Muscle layer of colon (tissue), 2 donors: Measurements from ENCODE around the gene TMEM53.

Experiments
- H3K27ac ChIP-seq: one replicate; pipeline ENCODE4 v1.7.0; 2013; ENCODE audit warnings: low read depth, mild to moderate bottlenecking, low read length, moderate library complexity
- H3K27me3 ChIP-seq, 2 donors: one replicate each; pipeline ENCODE4 v1.7.0; 2013; ENCODE audit warnings: low read length in 2 of 2, mild to moderate bottlenecking in 2 of 2; ENCODE audit not compliant: insufficient read depth in 2 of 2, control insufficient read depth in 1 of 2
- H3K36me3 ChIP-seq: one replicate; pipeline ENCODE4 v1.7.0; 2013; ENCODE audit warnings: mild to moderate bottlenecking, low read length; ENCODE audit not compliant: insufficient read depth
- H3K4me1 ChIP-seq: one replicate; pipeline ENCODE4 v1.7.0; 2013; ENCODE audit warnings: mild to moderate bottlenecking, low read length; ENCODE audit not compliant: insufficient read depth
- H3K4me3 ChIP-seq, 2 donors: one replicate each; pipeline ENCODE4 v1.7.0; 2013; ENCODE audit warnings: low read length in 2 of 2, low read depth in 1 of 2, mild to moderate bottlenecking in 1 of 2, moderate library complexity in 1 of 2
- H3K9ac ChIP-seq: one replicate; pipeline ENCODE4 v1.7.0; 2013; ENCODE audit warnings: low read length
- H3K9me3 ChIP-seq: one replicate; pipeline ENCODE4 v1.7.0; 2013; ENCODE audit warnings: mild to moderate bottlenecking, low read length
- donor health status: abdominal sarcoma.
- donor health status: Adenocarcinoma of cecum.

TMEM53 gene

DNA sequence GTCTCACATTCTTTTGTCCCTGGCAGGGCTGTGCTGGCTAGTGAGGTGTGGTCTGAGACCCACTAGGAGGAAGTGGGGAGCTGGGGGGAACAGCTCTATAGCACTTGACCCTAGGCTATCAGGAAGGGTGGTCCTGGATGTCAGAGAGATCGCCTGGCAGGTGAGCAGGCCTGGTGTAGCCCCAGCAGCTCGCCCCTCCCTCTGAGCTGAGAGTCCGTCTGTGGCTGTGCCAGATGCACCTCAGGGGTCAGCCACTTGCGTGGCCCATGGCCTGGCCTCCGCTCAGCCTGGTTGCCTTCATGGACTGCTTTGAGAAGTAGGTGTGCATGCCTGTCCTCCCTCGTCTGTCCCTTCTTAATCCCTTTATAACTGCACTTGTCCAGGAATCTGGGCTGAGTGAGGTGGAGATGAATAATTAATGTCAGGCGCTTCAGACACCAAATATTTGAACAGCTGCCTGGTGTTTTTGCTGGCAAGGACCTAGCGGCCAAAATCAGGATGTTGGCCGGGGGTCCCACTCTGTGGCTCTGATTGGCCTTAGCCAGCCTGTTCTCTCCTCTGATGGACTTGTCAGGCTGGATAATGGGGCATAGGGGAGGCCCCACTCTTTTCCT is 30.5 kb downstream of the TMEM53 start:
- Histone ChIP-seq H3K27me3 (no peaks in the 10 kb centered on the region), H3K4me1 (peaks cover 89% of the 10 kb centered on the region), H3K9me3 (no peaks in the 10 kb centered on the region), H3K36me3 (peaks cover 60% of the 10 kb centered on the region), H3K27ac (peak overlapping the region; percentile 94), H3K4me3 (no peak overlapping the region), H3K9ac (no peak overlapping the region)

DNA sequence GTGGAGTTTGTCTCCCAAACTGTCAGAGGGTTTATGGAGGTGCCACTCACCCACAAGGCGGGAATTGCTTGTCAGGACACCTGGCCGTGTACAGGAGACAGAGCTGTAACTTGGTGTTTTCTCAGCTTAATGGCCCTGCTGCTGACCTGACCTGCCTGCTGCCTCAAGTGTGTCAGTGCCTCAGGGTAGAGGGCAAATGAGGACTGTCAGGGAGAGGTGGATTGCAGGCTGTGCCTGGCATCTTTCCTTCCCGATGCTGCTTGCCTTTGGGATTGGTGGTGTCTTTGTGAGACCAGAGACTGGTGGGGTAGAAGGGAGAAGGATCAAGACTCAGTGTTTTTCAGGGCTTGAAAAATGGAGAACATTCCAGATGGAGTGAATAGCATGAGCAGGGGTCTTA is 31.4 kb downstream of the TMEM53 start:
- no peaks in the 10 kb centered on the region for H3K9me3 ChIP-seq
- no peaks in the 10 kb centered on the region for H3K27me3 ChIP-seq
- peaks cover 57% of the 10 kb centered on the region for H3K36me3 ChIP-seq
- H3K27ac ChIP-seq, result peak overlapping the region; percentile 94
- H3K9ac ChIP-seq, result peak overlapping the region; percentile 16
- peaks cover 98% of the 10 kb centered on the region for H3K4me1 ChIP-seq
- H3K4me3 ChIP-seq, result no peak overlapping the region

DNA sequence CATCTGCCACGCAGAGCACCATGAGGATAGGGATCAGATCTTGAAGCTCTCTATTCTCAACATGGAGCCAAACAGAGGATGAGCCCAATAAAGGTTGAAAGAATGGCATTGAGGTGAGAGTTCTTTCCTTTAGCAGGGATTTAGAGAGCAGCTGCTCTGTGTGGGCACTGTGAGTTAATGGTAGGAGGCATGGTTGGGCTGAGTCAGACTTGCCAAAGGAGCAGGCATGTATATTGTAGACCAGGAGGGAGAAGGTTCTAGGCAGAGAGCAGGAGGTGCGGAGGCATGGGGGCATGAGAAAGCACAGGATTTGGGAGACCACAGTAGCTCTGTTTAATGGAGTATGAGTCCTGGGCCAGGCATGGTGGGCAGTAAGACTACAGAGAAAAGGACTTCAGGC is 32.0 kb downstream of the TMEM53 start:
- H3K27me3 ChIP-seq, result no peaks in the 10 kb centered on the region
- H3K4me1 ChIP-seq, result peaks cover 98% of the 10 kb centered on the region
- H3K4me3 ChIP-seq, result no peak overlapping the region
- peak overlapping the region; percentile 20 for H3K9ac ChIP-seq
- peak overlapping the region; percentile 94 for H3K27ac ChIP-seq
- H3K9me3 ChIP-seq, result no peaks in the 10 kb centered on the region
- H3K36me3 ChIP-seq, result peaks cover 56% of the 10 kb centered on the region

DNA sequence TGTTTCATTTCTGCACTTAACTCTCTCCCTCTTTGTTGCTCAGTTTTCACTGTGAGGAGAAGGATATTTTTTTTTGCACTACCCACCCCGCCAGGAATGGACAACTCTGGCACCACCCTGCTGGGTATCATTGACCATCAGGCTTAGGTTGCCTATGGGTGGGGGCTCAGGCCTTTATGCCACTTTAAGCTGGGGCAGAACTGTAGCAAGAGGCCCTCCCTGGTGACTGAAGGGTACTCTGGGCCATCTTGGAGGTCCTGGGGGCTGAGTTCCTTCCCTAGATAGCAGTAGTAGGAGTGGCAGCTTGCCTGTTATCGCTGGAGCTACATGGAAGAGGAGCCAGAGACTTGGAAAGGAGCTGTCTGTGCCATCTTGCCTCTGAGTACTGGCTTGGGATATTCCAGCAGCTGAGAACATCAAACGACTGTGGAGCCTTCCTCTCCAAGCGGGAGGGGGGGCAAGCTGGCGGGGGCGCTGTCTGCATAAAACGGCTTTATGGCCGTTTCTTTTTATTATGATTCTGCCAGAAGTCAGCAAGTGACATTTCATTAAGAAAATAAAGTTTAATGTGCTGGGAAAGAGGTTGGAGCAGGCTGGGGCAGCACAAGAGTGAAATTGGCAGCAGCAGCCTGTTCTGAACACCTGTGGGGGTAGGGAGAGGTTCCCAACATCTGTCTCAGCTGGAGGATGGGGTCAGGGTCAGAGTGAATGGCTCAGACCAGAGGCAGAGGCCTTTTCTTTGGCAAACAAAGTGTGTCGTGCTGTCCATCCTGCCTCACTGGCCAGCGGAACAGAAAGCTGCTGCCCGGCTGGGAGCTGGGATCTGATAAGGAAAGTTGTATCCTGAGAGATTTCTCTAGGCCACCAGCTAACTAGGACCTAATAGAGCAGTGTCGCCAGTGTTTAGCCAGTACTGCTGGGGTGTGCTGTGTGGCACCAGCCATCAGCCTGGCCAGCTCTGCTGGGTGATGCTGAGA is 32.9 kb downstream of the TMEM53 start:
- Histone ChIP-seq H3K27me3 (no peaks in the 10 kb centered on the region), H3K4me3 (no peak overlapping the region), H3K4me1 (peaks cover 98% of the 10 kb centered on the region), H3K36me3 (peaks cover 54% of the 10 kb centered on the region), H3K9me3 (no peaks in the 10 kb centered on the region), H3K27ac (peak overlapping the region; percentile 94), H3K9ac (peak overlapping the region; percentile 20)

DNA sequence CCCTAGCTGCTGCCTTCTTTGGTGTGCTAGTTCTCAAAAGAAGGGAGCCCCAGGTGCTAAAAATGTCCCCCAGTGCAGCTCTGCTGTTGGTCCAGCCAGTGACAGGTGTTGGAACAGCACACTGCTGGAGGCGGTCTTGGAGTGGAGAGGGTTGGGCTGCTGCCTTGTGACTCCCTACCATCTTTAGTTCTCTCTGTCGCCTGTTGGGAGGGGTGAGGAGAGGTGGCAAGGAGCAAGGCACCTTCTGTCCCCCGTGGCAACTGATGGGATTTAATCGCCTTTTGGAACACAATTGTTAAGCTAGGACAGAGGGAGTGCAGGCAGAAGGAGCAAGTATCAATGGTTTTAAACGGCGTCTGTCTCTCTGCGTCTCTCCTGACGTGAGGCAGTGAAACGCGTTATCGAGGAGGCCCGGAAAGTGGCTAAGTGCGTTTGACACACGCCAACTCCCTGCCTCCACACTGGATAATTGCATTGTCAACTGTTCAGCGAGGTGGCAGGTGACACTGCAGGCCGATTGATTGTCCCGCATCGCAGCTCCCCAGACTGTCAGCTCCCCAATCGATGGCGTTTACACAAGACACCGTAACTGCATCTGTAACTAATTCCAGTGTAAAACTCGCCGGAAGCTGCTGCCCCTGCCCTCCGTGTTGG is 34.0 kb downstream of the TMEM53 start:
- H3K4me1 ChIP-seq, result peaks cover 100% of the 10 kb centered on the region

DNA sequence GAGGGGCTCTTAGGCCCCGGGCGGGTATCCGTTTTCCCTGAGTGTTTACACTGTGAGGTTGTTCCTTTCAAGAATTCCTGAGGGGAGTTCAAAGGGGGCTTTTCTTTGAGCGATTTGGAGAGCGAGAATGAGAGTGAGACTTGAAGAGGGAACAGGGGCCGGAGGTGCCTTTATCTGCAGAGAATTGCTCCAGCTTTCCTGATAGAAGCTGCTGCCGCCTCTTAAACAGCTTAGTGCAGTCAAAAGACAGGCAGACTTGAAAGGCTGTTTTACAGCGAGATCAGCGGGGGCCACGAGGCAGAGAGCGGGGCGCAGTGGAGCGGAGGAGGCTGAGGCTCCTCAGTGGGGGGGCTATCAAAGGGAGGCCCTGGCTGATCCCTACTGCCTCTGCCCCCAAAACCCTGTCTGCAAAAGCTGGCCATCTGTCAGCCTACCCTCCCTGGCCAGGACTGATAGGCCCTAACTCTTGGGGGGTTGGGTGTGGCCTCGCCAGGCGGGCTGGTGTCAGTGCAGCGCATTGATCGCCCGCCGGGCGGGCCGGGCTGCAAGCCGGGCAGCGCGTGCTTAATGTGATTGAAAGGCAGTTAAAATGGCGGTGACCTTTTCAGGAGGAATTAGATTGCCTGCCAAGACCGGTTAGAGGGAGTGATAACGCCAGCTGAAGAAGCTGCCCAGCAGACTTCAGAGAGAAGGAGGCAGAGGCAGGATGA is 36.4 kb downstream of the TMEM53 start:
- H3K36me3 ChIP-seq, result peaks cover 75% of the 10 kb centered on the region
- no peaks in the 10 kb centered on the region for H3K27me3 ChIP-seq

More for the DNA sequence above, 34.0 kb downstream of the TMEM53 start:
- H3K36me3 ChIP-seq, result peaks cover 64% of the 10 kb centered on the region
- no peaks in the 10 kb centered on the region for H3K9me3 ChIP-seq
- no peak overlapping the region for H3K9ac ChIP-seq
- H3K4me3 ChIP-seq, result no peak overlapping the region
- no peaks in the 10 kb centered on the region for H3K27me3 ChIP-seq
- no peak overlapping the region for H3K27ac ChIP-seq

DNA sequence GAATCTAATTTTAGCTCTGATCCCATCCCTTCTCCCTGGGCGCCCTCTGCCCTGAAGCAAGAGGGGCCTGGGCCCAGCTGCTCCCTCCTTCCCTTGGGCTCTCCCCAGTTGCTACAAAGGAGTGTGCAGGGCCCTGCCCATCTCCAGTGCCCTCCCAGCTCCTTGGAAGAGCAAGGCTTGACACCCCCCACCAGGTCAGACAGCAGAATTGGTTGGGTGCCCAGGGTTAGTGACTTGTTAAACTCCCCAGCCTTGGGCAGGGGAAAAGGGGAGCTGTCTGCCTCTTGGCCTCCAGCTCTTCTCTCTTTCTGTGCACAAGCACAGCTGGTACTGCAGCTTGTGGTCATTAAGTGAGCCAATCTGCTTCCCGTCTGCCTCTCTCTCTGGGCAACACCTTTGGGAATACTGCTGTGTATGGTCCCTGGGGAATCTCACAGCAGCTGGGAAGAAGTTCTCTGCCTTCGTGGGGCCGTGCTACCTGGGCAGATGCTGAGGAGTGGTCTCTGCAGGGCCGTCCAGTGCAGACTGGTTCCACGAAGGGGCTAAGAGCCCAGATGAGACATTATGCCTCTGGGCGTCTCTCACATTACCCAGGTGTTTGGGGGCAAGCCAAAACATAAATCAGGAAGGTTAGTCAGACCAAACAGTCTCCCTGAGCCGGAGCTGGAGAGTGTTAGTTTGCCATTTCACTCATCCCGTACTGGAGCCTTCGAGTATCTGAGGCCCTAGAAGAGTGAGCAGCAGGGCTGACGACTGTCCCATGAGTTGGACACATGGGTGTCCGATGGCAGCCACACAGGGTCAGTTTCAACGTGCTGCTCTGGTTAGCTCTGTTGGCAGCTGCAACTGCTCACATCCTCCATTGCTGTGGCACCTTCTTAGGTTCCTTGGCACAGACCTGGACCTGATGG is 37.3 kb downstream of the TMEM53 start:
- H3K4me3 ChIP-seq, result no peak overlapping the region
- H3K4me1 ChIP-seq, result peaks cover 95% of the 10 kb centered on the region
- no peaks in the 10 kb centered on the region for H3K9me3 ChIP-seq
- H3K36me3 ChIP-seq, result peaks cover 66% of the 10 kb centered on the region
- H3K27me3 ChIP-seq, result no peaks in the 10 kb centered on the region
- peak overlapping the region; percentile 82 for H3K27ac ChIP-seq
- H3K9ac ChIP-seq, result peak overlapping the region; percentile 11

More for the DNA sequence above, 36.4 kb downstream of the TMEM53 start:
- peaks cover 100% of the 10 kb centered on the region for H3K4me1 ChIP-seq
- H3K27ac ChIP-seq, result peak overlapping the region; percentile 82
- no peak overlapping the region for H3K4me3 ChIP-seq
- no peak overlapping the region for H3K9ac ChIP-seq
- H3K9me3 ChIP-seq, result no peaks in the 10 kb centered on the region

DNA sequence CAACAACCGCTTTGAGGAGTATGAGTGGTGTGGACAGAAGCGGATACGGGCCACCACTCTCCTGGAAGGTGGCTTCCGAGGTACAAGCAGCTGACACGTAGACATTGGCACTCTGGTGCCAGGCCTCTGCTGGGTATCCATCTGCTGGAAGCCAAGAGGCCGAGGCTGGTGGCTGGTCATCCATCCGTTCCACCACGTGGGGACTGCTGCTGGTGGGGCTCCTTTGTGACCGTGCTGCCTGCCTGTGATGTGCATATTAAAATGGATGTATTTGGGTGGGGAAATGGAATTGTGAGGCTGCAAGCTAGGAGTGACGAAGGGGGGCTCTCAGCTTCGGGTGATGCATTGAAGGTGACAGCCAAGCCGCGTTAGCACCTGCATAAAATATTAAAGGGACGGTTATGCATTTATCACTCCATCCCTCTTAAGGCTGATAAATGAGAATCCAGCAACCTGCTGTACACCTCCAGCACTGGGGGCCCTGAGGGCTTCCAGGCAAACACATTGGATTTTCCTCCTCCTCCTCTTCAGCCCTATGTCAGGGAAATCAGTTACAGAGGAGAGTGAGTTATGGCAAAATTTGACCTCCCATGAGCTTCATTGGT is 38.1 kb downstream of the TMEM53 start:
- Histone ChIP-seq H3K4me3 (no peak overlapping the region), H3K4me1 (peaks cover 90% of the 10 kb centered on the region), H3K9ac (peak overlapping the region; percentile 11), H3K27me3 (no peaks in the 10 kb centered on the region), H3K36me3 (peaks cover 61% of the 10 kb centered on the region), H3K9me3 (no peaks in the 10 kb centered on the region), H3K27ac (peak overlapping the region; percentile 82)

DNA sequence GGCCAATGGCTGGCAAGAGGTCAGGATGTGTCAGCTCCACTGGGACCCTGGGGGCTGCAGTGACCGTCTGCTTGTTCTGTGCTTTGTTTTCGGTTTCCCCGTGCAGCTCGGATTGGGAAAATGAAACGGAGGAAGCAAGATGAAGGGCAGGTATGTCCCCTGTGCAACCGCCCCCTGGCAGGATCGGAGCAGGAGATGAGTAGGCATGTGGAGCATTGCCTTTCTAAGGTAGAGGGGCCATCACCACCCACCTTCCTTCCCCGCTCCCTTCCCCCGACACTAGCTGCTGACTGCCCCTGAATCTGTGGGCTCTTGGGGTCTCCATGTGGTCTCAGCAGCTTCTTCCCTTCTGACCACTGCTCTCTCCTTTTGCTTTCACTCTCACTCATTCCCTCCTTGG is 38.8 kb downstream of the TMEM53 start:
- peak overlapping the region; percentile 82 for H3K27ac ChIP-seq
- H3K4me3 ChIP-seq, result no peak overlapping the region
- H3K4me1 ChIP-seq, result peaks cover 85% of the 10 kb centered on the region
- peaks cover 53% of the 10 kb centered on the region for H3K36me3 ChIP-seq
- H3K9me3 ChIP-seq, result no peaks in the 10 kb centered on the region
- no peak overlapping the region for H3K9ac ChIP-seq
- no peaks in the 10 kb centered on the region for H3K27me3 ChIP-seq

DNA sequence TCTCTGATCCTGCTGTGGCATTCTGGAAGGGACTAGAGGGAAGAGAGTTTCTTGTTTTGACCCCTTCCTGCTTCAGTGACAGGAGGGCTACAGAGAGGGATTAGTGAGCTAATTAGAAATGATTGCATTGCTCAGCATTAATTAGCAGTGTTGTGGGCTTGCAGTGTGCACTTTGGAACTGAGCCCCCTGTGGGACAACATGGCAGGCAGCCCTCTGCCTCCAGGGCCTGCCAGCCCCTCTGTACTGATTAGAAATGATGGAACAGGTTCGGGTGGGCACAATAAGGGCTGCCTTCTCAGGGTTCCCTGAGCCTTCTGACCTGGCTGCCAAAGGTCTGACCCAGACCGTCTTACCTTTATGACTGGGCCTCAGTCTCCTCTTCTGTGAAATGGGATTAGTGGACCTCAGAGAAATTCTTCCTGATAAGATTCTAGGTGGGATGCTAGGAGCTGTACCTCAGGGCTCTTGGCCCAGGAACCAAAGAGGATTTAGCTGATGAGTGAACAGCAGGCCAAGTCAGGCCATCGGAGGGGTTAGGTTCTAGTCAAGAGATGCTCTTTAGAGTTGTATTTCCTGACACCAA is 39.6 kb downstream of the TMEM53 start:
- Histone ChIP-seq H3K27me3 (no peaks in the 10 kb centered on the region), H3K27ac (peak overlapping the region; percentile 1), H3K9ac (no peak overlapping the region), H3K9me3 (no peaks in the 10 kb centered on the region), H3K4me1 (peaks cover 78% of the 10 kb centered on the region), H3K4me3 (no peak overlapping the region), H3K36me3 (peaks cover 48% of the 10 kb centered on the region)
